Glomerular visceral epithelial cell (primary cell): Measurements from ENCODE around the gene SLC39A3.

ENCODE experiments used
- DNase-seq: peaks from one replicate; pipeline ENCODE4 v3.0.0-alpha.2; 2016; ENCODE audit errors: extremely low spot score

The SLC39A3 gene

DNA sequence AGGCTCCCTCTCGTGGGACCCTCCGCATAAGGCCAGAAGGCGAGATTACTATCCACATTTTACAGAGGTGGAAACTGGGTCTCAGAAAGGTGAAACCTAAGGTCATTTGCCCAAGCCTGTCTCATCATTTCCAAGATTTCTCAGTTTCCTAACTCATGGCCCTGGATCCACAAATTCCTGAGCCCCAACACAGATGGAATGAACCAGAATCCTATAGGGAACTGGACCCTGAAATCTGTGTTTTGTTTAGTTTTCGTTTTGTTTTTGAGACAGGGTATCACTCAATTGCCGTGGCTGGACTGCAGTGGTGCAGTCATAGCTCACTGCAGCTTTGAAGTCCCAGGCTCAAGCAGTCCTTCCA lies 36.8 kb downstream of the SLC39A3 start:
- no peak for DNase-seq

DNA sequence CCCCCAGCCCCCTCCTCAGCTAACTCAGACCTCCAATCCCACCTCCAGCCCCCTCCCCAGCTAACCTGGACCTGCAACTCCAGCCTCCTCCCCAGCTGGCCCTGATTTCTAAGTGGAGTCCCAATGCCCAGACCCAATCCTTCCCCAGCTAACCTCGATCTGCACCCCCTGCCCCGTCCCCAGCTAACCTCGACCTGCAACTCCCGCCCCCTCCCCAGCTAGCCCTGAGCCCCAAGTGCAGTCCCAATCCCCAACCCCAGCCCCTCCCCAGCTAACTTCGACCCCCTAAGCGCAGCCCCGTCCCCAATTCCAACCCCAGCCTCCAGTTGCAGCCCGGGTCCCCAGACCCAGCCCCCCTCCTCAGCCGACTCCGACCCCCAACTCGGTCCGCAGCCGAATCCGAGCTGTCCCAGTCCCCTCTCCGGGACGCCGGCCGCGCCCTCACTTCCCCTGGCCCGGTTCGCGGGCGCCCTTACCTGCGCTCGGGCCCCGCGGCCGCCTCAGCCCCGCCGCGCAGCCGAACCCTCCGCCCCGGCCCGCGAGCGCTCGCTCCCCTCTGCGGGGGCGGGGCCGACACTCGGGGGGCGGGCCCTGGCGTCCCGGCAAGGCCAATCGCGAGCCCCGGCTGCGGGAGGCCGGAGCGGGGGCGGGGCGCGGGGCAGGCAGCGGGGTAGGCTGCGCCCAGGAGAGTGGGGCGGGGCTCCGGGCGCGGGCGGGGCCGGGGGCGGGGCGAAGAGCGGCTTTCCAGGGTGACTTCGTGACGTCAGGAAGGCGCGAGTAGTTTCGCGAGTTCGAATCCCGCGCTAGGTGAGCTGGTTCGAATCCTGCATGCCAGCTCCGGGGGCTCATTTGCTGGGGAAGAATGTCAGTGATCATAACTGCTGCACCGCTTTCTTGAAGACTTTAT lies 37.4 kb downstream of the SLC39A3 start, which contains the start of gene GNG7:
Gene GNG7 (minus strand): TSS at position 525 of the 907 bp plus-strand sequence. CDS start 182,006 bp downstream, outside the sequence.
- peak; percentile 92 for DNase-seq

DNA sequence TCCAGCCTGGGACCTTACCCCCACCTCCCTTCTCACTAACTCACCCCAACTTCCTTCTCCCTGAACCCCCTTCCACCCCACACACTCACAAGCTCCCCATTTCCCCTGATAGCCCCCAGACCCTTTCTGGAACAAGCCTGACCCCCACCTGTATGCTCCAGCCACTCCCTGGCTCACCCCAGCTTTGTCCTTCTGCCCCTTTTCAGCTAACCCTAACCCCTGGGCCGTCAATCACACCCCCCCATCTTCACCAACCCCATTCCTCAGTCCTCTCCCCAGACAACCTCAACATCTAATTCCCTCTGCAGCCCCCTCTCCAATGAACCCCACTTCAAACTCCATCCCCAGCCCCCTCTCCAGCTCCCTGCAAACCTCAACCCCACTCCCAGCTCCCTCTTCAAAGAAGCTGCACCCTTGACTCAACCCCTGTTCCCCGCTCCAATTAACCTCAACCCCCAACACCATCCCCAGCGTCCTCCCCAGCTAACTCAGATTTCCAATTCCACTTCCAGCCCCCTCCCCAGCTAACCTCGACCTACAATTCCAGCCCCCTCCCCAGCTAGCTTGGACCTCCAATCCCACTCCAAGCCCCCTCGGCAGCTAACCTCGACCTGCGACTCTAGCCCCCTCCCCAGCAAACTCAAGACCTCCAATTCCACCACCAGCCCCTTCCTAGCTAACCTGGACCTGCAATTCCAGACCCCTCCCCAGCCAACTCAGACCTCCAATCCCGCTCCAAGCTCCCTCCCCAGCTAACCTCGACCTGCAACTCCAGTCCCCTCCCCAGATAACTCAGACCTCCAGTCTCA lies 38.3 kb downstream of the SLC39A3 start:
- no peak for DNase-seq

DNA sequence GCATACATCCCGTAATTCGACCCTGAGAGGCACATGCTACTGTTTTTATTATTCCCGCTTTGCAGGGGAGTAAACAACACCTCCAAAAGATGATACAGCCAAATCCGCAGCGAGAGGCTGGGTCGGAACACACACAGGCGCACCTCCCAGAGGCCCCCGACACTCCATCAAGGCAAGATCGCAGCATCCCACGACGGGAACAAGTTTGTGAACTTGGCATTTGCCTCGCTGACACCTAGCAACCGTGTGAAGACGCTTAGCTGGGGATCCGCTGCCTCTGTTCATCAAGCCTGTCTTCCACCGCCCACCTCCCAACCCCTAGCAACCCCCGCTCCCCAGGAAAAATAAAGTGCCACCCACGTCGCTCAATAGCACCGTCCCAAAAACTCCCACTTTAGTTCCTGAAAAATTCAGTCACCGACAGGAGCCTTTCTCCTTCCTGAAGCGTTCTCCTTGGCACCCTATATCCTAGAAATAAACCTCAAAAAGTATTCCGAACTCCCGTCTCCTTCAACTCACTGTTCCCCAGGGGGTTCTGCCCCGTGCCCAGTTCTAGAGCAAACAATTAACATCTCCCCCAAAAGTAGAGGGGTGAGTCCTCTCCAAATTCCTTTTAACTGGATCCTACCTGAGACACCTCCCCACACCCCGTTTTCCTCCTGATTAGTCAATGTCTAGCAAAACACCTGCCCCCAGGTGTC lies 39.0 kb downstream of the SLC39A3 start:
- no peak for DNase-seq

DNA sequence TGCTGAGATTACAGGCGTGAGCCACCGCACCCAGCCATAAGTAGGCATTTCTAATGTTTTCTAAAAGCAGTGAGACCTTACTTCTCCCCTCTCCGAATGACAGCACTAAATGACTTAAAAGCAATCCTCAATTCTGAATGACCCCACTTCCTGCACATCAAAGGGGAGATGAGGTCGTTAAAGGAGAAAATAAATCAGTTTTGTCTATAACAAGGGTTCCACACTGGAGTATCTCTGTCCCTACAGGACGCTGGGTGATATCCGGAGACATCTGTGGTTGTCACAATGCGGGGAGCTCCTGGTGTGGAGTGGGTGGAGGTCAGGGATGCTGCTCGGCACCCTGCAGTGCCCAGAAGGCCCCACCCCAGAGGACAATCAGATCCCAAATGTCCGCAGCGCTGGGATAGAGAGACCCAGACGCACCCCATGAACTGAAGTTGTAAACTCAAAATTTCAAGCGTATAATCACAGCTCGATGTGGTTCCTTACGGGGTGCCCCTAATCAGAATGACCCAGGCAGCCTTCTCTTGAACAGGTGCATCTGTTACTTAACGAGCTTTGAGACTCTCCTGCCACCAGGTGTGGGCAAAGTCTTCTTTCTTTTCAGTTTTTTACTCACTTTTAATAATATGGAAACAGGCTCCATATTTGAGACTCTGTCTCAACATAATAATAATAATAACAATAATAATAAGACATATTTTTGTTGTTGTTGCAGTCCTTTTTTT lies 40.2 kb downstream of the SLC39A3 start:
- no peak for DNase-seq

DNA sequence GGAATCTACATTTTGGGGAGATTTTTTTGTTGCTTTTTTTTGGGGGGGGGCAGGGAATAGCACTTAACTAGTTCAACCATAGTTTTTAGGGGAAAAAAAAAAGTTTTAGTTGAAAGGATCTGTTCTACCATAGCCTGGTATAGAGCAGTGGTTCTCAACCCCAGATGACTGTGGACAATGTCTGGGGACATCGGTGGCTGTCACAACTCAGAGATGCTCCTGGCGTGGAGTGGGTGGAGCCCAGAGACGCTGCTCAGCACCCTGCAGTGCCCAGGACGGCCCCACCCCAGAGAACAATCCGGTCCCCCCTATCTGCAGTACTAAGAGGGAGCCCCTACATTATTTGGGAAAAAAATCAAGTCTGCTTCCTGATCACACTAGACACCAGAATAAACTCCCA lies 45.6 kb downstream of the SLC39A3 start:
- no peak for DNase-seq

DNA sequence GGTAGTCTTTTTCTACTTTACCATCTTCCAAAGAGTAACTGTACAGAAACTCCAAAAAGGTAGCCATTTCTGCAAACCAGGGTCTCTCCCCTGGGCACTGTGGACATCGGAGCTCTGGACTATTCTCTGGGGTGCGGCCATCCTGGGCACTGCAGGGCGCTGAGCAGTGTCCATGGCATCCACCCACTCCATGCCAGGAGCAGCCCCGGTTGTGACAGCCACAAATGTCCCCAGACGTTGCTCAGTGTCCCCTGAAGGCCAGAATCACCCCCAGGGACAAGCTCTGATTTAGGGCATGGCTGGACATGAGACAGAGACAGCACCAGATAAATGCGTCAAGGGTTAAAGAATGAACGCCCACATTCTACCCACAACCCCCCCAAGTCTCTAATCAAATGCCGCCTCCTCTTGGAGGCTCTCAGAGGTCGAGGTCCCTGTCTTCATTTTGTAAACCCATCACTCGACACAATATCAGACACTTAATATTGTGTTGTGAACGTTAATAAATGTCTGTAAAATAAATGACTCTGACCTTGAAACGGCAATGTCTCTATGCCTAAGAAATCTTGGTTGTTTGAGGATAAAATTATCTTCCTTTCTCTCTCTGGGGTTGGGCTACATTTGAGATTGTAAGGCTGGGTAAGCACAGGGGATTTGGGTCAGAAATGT lies 46.2 kb downstream of the SLC39A3 start:
- no peak for DNase-seq

DNA sequence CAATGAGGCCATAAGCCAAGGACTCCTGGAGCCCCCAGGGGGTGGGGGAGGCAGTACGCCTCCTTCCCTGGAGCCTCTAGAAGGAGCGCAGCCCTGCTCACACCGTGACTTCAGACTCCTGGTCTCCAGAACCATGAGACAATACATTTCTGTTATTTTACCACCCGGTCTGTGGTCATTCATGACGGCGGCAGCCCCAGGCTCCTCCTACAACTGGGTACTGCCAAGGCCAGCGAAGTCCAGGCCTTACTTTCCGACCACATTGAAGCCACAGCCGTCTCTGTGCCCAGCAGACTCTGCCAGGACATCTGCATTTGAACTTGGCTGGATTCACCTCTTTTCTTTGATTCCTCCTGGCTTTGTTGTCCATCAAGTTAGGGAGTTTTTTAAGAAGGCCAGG lies 47.9 kb downstream of the SLC39A3 start:
- DNase-seq: no peak

DNA sequence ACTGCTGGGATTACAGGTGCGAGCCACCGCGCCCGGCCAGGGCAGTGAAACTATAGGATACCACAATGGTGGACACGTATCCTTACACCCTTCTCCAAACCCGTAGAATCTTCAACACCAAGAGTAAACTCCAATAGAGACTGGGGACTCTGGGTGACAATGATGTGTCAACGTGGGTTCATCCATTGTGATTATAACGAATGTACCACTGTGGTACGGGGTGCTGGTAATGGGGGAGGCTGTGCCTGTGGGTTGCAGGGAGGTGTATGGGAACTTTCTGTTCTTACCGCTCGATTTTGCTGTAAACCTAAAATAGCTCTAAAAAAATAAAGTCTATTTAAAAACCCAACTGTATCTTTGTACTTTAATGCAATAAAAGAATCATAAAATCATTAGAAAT lies 49.0 kb downstream of the SLC39A3 start:
- no peak for DNase-seq

DNA sequence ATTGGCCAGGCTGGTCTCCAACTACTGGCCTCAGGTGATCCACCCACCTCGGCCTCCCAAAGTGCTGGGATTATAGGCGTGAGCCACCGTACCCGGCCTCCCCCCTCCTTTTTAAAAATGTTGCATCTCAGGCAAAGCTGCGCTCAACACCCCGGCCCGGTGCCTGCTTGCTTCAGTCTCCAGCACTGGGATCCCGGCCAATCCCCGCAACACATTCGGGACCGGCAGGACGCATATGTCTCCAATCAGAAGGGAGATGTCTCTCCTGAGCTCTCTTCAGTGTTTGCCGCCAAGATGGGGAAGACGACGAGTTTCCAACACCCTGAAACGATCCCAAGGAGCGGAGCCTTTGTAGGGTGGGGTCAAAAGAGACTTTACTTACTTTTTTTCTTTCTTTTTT lies 53.5 kb downstream of the SLC39A3 start:
- no peak for DNase-seq

DNA sequence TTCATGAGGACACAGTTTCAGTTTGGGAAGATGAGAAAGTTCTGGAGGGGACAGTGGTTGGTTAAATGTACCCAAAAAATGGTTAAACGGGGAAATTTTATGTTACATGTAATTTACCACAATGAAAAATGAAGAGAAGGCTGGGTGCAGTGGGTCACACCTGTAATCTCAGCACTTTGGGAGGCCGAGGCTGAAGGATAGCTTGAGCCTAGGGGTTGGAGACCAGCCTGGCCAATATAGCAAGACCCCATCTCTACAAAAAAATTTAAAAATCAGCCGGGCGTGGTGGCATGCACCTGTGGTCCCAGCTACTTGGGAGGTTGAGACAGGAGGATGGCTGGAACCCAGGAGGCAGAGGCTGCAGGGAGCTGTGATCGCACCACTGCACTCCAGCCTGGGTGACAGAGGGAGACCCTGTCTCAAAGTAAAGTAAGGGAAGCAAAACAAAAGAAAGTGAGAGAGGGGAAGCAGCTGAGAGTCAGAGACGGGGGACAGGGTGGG lies 54.6 kb downstream of the SLC39A3 start:
- DNase-seq: no peak

DNA sequence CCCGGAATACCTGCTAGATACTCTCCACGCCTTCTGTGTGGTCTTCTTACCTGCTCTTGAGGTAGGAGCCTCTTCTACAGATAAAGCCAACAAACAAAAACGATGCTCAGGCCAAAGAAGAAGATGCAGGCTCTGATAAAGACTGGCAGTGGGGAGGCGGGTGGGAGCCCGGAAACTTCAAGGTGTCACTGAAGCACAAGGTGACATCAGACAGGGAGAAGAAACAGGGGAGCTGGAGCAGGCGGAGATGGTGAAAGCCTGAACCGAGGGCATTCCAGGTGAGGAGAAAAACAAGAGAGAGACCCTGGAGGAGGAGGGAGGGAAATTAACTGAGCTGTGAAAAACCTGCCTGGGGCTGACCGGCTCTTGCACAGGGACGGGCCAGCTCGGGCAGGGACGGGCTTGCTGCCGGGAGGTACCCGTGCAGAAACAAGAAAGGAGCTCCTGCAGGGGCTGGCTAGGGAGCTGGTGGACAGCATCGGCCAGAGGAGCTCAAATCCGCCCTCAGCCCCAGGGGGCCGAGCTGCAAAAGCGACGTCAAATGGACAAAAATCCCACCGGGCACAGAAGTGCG lies 56.3 kb downstream of the SLC39A3 start:
- DNase-seq: no peak
